ENCODE data around the gene PIP5K1A.
"Not testable (repeated sequence)": the region's sequence is repeated elsewhere in the genome, so short reads cannot be mapped to it uniquely, and the experiment has no call there.

The PIP5K1A gene, protein sequence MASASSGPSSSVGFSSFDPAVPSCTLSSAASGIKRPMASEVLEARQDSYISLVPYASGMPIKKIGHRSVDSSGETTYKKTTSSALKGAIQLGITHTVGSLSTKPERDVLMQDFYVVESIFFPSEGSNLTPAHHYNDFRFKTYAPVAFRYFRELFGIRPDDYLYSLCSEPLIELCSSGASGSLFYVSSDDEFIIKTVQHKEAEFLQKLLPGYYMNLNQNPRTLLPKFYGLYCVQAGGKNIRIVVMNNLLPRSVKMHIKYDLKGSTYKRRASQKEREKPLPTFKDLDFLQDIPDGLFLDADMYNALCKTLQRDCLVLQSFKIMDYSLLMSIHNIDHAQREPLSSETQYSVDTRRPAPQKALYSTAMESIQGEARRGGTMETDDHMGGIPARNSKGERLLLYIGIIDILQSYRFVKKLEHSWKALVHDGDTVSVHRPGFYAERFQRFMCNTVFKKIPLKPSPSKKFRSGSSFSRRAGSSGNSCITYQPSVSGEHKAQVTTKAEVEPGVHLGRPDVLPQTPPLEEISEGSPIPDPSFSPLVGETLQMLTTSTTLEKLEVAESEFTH

DNA sequence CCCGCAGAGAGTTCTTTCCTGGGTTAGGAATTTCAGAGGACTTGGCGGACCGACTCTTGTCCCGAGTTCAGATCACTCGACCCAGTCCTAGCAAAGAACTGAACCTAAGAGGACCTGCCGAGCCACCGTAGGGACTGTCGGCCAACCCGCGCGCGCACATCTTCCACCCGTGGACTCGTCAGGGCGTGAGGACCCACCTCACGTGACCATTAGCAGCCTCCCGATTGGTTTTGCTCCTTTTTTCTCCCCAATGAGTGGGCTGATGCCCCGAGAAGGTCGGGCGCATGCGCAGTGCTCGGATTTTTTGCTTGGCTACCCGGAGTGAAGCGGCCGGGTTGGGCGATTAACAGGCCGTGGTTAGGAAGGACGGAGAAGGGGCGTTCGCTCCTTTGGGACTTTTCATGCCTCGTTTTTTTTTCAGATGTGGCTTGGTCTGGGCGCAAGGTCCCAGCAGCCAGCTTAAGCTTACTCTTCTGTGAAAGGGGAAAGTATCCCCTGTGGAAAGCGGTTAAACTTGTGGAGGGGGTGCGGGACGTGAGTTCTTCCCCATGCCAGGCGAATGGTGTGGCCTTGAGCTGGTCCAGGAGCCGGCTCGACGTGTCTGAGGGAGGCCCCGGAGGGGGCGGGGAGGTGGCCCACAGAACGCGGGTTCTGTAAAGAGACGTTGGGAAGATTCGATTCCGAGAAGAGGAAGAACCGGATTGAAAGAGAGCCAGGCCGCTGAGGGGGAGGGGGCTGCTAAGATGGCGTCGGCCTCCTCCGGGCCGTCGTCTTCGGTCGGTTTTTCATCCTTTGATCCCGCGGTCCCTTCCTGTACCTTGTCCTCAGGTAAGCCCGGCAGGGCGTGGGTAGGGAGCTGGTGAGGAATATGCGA lies at the start of gene PIP5K1A:
Gene PIP5K1A, plus strand, starts transcription at position 299 of the 874 bp plus-strand sequence. Its CDS starts 445 bp downstream, at position 744.
- peak; percentile 99 for DNase-seq

- peak; percentile 82 for DNase-seq
These were observed 41.9 kb upstream of the PIP5K1A start, which contains the start of gene TNFAIP8L2 for GRCh38 chr1:151156515-151156819. Gene TNFAIP8L2, plus strand, starts transcription at chr1:151156649. Its CDS starts 2,049 bp downstream, at chr1:151158698.

DNA sequence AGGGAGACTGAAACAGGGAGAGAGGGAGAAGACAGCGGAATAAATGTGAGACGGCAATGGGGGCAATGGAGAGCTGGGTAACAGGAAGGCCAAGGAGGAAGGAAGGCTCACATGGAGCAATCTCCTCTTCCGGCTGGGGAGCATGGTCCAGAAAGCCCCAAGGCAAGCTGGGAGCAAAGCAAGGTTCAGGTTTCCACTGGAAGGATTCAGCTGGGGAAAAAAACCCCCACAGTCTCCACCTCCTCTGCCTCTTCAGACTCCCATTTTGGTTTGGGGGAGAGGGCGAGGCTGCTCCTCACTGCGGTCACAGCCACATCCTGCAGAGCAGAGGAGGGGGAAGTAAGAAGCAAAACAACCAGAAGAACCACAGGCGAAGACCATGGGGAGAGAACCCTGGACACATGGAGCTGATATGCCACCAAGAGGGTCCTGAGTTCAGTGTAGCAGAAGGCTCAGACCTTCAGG lies 41.3 kb upstream of the PIP5K1A start:
- DNase-seq, result peak; percentile 72

GRCh38 chr1:151158326-151158725 lies 40.0 kb upstream of the PIP5K1A start:
- DNase-seq, result no peak

- no peak for DNase-seq
These were observed 39.6 kb upstream of the PIP5K1A start for GRCh38 chr1:151158751-151159251.

GRCh38 chr1:151159373-151159772 lies 39.0 kb upstream of the PIP5K1A start:
- no peak for DNase-seq

- DNase-seq, result no peak
These were observed 33.5 kb upstream of the PIP5K1A start for GRCh38 chr1:151164732-151165280.

DNA sequence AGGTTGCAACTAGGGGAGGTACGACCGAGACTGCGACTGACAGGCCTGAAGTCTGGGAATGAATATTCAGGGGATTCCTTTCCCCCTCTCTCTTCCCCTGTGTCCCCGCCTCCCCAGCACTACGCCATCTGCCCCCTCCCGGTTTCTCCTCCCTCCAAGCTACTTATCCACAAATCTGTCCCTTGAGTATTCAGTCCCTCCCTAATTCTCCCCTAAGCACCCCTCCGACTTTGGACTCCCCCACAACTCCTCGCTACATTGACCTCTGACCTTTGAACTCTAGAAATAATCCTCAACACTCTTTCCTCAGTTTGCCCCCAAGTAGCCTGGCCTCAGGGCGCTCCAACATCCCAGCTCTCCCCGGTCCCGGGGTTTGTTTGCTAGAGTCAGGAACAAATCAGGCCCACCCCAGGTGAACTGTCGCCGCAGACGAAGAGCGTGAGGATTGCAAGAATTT lies 33.0 kb upstream of the PIP5K1A start:
- DNase-seq, result no peak

GRCh38 chr1:151165738-151166504 lies 32.4 kb upstream of the PIP5K1A start, which contains the start of the genes LYSMD1 and SCNM1:
Gene LYSMD1, minus strand, starts transcription at chr1:151165902. Its CDS starts 644 bp downstream, at chr1:151165258.
Gene SCNM1, plus strand, starts transcription at chr1:151166144. Its CDS starts 9 bp downstream, at chr1:151166153.
- DNase-seq, result peak; percentile 98

DNA sequence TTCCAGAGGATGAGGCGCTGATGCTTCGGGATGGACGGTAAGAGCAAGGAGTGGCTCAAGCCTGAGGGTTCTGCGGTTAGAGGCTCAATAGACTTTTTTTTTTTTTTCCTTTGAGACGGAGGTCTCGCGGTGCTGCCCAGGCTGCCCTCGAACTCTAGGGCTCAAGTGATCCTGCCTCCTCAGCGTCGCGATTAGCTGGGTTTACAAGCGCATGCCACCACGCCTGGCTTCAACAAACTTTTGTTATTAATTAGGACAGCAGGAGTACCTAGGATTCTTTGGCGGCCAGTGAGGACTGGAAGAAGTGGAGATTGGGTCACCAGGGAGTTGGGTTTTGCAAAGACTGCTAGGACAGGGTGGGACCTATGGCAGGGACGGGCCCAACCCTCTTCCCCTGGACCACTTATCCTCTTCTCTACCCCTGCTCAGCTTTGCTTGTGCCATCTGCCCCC lies 31.8 kb upstream of the PIP5K1A start:
- DNase-seq, result no peak

DNA sequence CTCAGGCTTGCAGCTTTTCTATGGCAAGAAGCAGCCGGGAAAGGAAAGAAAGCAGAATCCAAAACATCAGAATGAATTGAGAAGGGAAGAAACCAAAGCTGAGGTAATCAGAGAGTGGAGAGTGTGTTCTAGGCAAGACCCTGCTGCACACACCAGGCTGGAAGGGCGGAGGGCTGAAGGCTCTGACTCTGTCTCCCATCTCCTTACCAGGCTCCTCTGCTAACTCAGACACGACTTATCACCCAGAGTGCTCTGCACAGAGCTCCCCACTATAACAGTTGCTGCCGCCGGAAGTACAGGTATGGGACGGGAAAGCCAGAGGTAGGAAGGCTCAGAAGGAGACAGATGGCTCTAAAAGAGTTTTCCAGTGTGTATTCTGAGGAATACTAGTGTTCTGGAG lies 31.2 kb upstream of the PIP5K1A start:
- no peak for DNase-seq

GRCh38 chr1:151171190-151171589 lies 27.2 kb upstream of the PIP5K1A start:
- DNase-seq, result no peak

- no peak for DNase-seq
These were observed 23.2 kb upstream of the PIP5K1A start for GRCh38 chr1:151175041-151175741.

DNA sequence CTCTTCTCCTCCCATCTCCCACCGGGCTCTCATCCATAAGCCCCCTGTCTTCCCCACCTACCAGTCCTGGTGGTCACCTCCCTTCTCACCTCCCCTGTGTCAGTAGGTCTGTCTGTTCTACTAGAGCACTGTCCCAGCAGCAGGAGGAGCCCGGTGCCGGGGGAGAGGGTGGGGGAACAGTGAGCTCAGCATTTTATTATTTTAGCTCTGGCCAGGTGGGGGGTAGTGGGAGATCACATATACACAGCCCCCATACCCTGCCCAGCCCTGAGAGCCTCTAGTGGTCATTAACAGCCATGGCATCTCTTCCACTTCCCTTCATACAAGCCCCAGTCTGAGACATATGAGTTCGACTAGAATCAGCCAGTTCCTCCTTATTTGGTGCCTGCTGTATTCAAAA lies 22.5 kb upstream of the PIP5K1A start, which contains the start of gene TMOD4:
Gene TMOD4, minus strand, starts transcription at position 119 of the 400 bp plus-strand sequence. CDS start 1,106 bp downstream, outside the sequence.
- DNase-seq, result no peak

- DNase-seq, result no peak
These were observed 21.8 kb upstream of the PIP5K1A start for GRCh38 chr1:151176514-151177045.

DNA sequence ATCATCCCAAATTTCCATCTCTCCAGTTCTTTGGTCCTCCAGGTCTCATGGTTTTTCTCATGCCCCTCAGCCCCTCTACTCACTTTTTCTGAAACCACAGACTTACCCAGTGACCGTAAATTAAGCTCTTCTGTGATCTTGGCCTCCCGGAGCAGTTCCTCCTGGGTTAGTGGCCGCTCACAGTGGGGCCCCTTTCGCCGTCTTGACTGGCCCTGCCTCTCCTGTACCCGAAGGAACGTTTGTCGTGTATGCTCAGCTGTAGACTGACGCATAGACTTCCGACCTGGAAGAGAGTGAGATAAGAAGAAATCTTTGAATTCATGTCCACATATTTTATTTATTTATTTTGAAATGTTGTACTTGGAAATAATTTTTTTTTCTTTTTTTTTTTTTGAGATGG lies 14.1 kb upstream of the PIP5K1A start:
- no peak for DNase-seq

- no peak for DNase-seq
These were observed 11.1 kb upstream of the PIP5K1A start for GRCh38 chr1:151187205-151187604.

GRCh38 chr1:151188667-151189066 lies 9.7 kb upstream of the PIP5K1A start:
- DNase-seq, result not testable (repeated sequence)

DNA sequence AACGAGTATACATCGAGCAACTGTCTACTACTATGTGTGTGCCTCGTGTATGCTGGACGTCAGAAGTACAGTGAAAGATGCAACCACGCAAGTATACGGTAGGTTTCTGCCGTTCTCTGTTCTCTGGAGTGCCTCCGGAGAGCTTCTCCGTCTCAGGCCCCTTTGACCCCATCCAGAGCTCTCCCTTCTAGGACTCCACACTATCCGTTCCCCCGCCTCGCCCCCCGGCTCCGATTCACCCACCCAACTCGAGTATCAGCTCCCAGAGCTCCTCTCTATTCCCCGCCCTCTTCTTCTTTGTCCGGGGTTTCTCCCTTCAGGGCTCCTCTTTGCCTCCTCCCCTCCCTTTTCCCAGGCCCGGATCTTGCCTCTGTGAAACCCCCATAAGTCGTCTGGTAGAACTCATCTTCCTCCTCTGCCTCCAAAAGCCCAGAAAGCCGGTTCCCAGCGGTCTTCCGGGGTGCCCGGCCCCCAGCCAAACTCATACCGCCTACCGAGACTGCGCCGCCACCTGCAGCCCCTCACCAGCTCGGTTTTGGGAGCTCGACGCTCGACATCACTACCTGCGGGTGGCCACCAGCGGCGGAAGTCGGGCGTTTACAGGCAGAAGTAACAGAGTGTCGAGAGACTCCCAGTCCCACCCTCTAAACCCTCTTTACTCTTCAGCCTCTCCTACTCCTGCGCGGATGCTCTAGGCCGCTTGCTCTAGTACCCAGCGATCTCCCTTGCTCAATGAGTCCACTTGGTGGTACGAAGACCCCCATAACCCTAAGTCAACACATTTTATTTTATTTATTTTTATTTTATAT lies 8.5 kb upstream of the PIP5K1A start, which contains the start of gene VPS72:
Gene VPS72, minus strand, starts transcription at position 561 of the 809 bp plus-strand sequence. Its CDS starts 76 bp downstream, at position 485.
- DNase-seq, result peak; percentile 92

Measured in activated CD4-positive, alpha-beta T cell treated with anti-CD3 and anti-CD28 coated beads, Interleukin-2, amount 50 U/mL, for 16 hours (primary cell).